Measurements from ENCODE around the gene RSAD1.

DNA sequence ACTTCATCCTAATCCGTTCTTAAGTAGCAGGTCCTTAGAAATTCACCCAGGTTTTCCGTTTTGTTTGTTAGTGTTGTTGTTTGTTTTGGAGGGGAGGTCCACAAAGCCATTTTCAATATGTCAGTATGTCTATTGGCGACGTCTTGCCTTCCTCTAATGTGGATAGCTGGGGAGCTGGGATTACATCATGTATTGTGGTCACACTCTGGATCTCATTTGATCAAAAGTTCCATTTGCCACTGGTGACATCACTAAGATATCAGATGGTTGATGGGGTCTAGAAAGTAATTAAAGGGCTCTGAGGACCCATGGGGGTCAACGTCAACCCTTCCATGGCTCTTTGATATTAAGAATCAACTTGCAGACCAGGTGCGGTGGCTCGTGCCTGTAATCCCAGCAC is 51.2 kb downstream of the RSAD1 start:
- TF ChIP-seq KLF10 (tag by site-specific recombination; IDR thresholded peaks at IDR 0.05) (no peak), ZNF132 (tag by site-specific recombination; IDR thresholded peaks at IDR 0.05; ENCODE audit: borderline replicate concordance) (no peak), ZNF394 (tag by site-specific recombination; IDR thresholded peaks at IDR 0.05; ENCODE audit: borderline replicate concordance) (no peak), GLI2 (tag by site-specific recombination; IDR thresholded peaks at IDR 0.05; ENCODE audit: borderline replicate concordance, low read depth) (no peak), ZNF530 (tag by site-specific recombination; IDR thresholded peaks at IDR 0.05; ENCODE audit: low read depth) (no peak), MEIS1 (CRISPR knock-in tag; IDR thresholded peaks at IDR 0.05; ENCODE audit: borderline replicate concordance) (no peak), ZNF629 (tag by site-specific recombination; IDR thresholded peaks at IDR 0.05) (no peak), GLI4 (tag by site-specific recombination; IDR thresholded peaks at IDR 0.05) (no peak)
- TF ChIP-seq, protein P1, sequence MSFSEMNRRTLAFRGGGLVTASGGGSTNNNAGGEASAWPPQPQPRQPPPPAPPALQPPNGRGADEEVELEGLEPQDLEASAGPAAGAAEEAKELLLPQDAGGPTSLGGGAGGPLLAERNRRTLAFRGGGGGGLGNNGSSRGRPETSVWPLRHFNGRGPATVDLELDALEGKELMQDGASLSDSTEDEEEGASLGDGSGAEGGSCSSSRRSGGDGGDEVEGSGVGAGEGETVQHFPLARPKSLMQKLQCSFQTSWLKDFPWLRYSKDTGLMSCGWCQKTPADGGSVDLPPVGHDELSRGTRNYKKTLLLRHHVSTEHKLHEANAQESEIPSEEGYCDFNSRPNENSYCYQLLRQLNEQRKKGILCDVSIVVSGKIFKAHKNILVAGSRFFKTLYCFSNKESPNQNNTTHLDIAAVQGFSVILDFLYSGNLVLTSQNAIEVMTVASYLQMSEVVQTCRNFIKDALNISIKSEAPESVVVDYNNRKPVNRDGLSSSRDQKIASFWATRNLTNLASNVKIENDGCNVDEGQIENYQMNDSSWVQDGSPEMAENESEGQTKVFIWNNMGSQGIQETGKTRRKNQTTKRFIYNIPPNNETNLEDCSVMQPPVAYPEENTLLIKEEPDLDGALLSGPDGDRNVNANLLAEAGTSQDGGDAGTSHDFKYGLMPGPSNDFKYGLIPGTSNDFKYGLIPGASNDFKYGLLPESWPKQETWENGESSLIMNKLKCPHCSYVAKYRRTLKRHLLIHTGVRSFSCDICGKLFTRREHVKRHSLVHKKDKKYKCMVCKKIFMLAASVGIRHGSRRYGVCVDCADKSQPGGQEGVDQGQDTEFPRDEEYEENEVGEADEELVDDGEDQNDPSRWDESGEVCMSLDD (tag by site-specific recombination; IDR thresholded peaks at IDR 0.05): no peak
- TF ChIP-seq, protein P2, sequence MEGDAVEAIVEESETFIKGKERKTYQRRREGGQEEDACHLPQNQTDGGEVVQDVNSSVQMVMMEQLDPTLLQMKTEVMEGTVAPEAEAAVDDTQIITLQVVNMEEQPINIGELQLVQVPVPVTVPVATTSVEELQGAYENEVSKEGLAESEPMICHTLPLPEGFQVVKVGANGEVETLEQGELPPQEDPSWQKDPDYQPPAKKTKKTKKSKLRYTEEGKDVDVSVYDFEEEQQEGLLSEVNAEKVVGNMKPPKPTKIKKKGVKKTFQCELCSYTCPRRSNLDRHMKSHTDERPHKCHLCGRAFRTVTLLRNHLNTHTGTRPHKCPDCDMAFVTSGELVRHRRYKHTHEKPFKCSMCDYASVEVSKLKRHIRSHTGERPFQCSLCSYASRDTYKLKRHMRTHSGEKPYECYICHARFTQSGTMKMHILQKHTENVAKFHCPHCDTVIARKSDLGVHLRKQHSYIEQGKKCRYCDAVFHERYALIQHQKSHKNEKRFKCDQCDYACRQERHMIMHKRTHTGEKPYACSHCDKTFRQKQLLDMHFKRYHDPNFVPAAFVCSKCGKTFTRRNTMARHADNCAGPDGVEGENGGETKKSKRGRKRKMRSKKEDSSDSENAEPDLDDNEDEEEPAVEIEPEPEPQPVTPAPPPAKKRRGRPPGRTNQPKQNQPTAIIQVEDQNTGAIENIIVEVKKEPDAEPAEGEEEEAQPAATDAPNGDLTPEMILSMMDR (tag by site-specific recombination; IDR thresholded peaks at IDR 0.05): no peak
- TF ChIP-seq, protein P3, sequence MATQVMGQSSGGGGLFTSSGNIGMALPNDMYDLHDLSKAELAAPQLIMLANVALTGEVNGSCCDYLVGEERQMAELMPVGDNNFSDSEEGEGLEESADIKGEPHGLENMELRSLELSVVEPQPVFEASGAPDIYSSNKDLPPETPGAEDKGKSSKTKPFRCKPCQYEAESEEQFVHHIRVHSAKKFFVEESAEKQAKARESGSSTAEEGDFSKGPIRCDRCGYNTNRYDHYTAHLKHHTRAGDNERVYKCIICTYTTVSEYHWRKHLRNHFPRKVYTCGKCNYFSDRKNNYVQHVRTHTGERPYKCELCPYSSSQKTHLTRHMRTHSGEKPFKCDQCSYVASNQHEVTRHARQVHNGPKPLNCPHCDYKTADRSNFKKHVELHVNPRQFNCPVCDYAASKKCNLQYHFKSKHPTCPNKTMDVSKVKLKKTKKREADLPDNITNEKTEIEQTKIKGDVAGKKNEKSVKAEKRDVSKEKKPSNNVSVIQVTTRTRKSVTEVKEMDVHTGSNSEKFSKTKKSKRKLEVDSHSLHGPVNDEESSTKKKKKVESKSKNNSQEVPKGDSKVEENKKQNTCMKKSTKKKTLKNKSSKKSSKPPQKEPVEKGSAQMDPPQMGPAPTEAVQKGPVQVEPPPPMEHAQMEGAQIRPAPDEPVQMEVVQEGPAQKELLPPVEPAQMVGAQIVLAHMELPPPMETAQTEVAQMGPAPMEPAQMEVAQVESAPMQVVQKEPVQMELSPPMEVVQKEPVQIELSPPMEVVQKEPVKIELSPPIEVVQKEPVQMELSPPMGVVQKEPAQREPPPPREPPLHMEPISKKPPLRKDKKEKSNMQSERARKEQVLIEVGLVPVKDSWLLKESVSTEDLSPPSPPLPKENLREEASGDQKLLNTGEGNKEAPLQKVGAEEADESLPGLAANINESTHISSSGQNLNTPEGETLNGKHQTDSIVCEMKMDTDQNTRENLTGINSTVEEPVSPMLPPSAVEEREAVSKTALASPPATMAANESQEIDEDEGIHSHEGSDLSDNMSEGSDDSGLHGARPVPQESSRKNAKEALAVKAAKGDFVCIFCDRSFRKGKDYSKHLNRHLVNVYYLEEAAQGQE (tag by site-specific recombination; IDR thresholded peaks at IDR 0.05): no peak
- TF ChIP-seq, protein P4, sequence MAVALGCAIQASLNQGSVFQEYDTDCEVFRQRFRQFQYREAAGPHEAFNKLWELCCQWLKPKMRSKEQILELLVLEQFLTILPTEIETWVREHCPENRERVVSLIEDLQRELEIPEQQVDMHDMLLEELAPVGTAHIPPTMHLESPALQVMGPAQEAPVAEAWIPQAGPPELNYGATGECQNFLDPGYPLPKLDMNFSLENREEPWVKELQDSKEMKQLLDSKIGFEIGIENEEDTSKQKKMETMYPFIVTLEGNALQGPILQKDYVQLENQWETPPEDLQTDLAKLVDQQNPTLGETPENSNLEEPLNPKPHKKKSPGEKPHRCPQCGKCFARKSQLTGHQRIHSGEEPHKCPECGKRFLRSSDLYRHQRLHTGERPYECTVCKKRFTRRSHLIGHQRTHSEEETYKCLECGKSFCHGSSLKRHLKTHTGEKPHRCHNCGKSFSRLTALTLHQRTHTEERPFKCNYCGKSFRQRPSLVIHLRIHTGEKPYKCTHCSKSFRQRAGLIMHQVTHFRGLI (tag by site-specific recombination; IDR thresholded peaks at IDR 0.05): no peak
- TF ChIP-seq, protein P5, sequence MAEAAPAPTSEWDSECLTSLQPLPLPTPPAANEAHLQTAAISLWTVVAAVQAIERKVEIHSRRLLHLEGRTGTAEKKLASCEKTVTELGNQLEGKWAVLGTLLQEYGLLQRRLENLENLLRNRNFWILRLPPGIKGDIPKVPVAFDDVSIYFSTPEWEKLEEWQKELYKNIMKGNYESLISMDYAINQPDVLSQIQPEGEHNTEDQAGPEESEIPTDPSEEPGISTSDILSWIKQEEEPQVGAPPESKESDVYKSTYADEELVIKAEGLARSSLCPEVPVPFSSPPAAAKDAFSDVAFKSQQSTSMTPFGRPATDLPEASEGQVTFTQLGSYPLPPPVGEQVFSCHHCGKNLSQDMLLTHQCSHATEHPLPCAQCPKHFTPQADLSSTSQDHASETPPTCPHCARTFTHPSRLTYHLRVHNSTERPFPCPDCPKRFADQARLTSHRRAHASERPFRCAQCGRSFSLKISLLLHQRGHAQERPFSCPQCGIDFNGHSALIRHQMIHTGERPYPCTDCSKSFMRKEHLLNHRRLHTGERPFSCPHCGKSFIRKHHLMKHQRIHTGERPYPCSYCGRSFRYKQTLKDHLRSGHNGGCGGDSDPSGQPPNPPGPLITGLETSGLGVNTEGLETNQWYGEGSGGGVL (tag by site-specific recombination; IDR thresholded peaks at IDR 0.05): no peak
